ENCODE data around the gene PTCHD1. TPM values are rescaled to one million over a fixed set of nuclear protein-coding genes. Genes with fewer than 3 reads are reported as not detected.

The PTCHD1 gene
- total RNA-seq = not detected in 2 replicates

GRCh38 chrX:23334848-23335599 lies at the start of gene PTCHD1:
Gene PTCHD1, plus strand, starts transcription at chrX:23334849. Its CDS starts 27 bp downstream, at chrX:23334876.

Measured in subcutaneous preadipocyte (primary cell).